ENCODE measurements around the gene ATXN2L. TPM values are rescaled to one million over a fixed set of nuclear protein-coding genes. Genes with fewer than 3 reads are reported as not detected.

ATXN2L gene
- total RNA-seq, 1 experiment from 2014 or later: 264 TPM

- Histone ChIP-seq H4K20me1 (ENCODE audit: insufficient read depth) (no peaks in the 10 kb centered on the region), H2AFZ (ENCODE audit: low read depth, low read length, poor library complexity, severe bottlenecking) (no peak overlapping the region), H3K79me2 (ENCODE audit: insufficient read depth, low read length) (peaks cover 52% of the 10 kb centered on the region), H3K4me1 (ENCODE audit: control insufficient read depth in 1 of 2, insufficient read depth in 2 of 2, low read length in 2 of 2) (peaks cover 16 to 21% of the 10 kb centered on the region in 2 experiments), H3K9me2 (ENCODE audit: insufficient read depth) (no peaks in the 10 kb centered on the region), H3K27ac (ENCODE audit: low read depth, low read length) (no peak overlapping the region), H3K9ac (ENCODE audit: low read length) (no peak overlapping the region), H3K4me3 (replicated peaks in 1 of 2; ENCODE audit: low read depth in 1 of 2, low read length in 2 of 2) (no peak overlapping the region), H3K27me3 (ENCODE audit: insufficient read depth, low read length) (no peaks in the 10 kb centered on the region), H3K9me3 (ENCODE audit: control insufficient read depth in 1 of 2, insufficient read depth in 1 of 2, low read depth in 1 of 2, low read length in 2 of 2) (no peaks in the 10 kb centered on the region), H3K36me3 (ENCODE audit: control insufficient read depth in 1 of 2, insufficient read depth in 2 of 2, low read length in 2 of 2) (peaks cover 21 to 22% of the 10 kb centered on the region in 2 experiments), H3K4me2 (ENCODE audit: low read length) (no peak overlapping the region)
- ChIA-PET RAD21 (ENCODE audit: low non-redundant PET in 1 of 2, low total read pairs in 2 of 2, uncharacterized antibody in 2 of 2, unreplicated experiment in 2 of 2) (no interaction called here), CTCF (no interaction called here), POLR2A (interaction anchor here (1.2 kb wide), 1 partner anchor 12 kb away, joined by 3 read pairs; no protein-coding TSS in a partner anchor)
- BruUV-seq (replicated peaks): no TSS peak
- no peak for DNase-seq (ENCODE audit: low read depth, low spot score)
- no peak for ATAC-seq
- no peak for TF ChIP-seq EGR1 (IDR thresholded peaks at IDR 0.05; ENCODE audit: low read depth)
- TF ChIP-seq POLR2A (IDR thresholded peaks at IDR 0.05; ENCODE audit: borderline replicate concordance, extremely low read depth, insufficient read depth, insufficient read length): no peak
- TF ChIP-seq TCF7L2 (IDR thresholded peaks at IDR 0.05; ENCODE audit: borderline replicate concordance, extremely low read depth, insufficient read depth, insufficient read length): no peak
- TF ChIP-seq ZNF274 (IDR thresholded peaks at IDR 0.05; ENCODE audit: low read depth, low read length): no peak
- TF ChIP-seq ELF1 (IDR thresholded peaks at IDR 0.05; ENCODE audit: borderline replicate concordance, low read depth): no peak
- no peak for TF ChIP-seq MAX (IDR thresholded peaks at IDR 0.05)
- TF ChIP-seq ZFX (IDR thresholded peaks at IDR 0.05): no peak
- TF ChIP-seq JUND (IDR thresholded peaks at IDR 0.05): no peak
- no peak for TF ChIP-seq ZBTB33 (IDR thresholded peaks at IDR 0.05; ENCODE audit: extremely low read depth, insufficient replicate concordance, low read length)
- TF ChIP-seq YY1 (IDR thresholded peaks at IDR 0.05; ENCODE audit: extremely low read depth, insufficient replicate concordance, low read depth, low read length): no peak
- TF ChIP-seq ATF3 (IDR thresholded peaks at IDR 0.05): no peak
- intact Hi-C loops (cut with micrococcal nuclease): no loop called here
These were observed 43.6 kb downstream of the ATXN2L start for GRCh38 chr16:28866454-28866804.
